Superior temporal gyrus (tissue), 1 donor: ENCODE measurements around the gene MRM1.
"Not testable (repeated sequence)": the region's sequence is repeated elsewhere in the genome, so short reads cannot be mapped to it uniquely, and the experiment has no call there.

Experiments
- DNase-seq: peaks from one replicate; pipeline ENCODE4 v3.0.0-alpha.2; 2016; ENCODE audit errors: extremely low spot score

The MRM1 gene

DNA sequence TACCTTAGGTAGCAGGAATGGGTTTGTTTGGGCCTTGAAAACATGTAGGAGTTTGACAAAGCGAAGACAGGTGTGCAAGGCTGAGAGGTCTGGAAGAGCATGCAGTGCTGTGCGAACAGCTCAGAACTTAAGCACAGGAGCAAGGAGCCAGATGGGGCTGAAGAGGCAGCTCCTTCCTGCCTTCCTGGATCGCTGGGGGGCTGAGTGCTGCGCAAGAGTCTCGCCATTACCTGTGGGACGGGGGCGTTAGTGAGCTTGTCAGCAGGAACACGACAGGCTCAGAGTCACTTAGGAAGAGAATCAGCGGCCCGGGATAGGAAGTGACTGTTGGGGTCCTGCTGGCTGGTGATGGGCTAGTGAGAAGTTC lies 464 bp upstream of the MRM1 start:
- DNase-seq, result no peak

- no peak for DNase-seq
Measured at GRCh38 chr17:36602030-36602748, 806 bp downstream of the MRM1 start.

DNA sequence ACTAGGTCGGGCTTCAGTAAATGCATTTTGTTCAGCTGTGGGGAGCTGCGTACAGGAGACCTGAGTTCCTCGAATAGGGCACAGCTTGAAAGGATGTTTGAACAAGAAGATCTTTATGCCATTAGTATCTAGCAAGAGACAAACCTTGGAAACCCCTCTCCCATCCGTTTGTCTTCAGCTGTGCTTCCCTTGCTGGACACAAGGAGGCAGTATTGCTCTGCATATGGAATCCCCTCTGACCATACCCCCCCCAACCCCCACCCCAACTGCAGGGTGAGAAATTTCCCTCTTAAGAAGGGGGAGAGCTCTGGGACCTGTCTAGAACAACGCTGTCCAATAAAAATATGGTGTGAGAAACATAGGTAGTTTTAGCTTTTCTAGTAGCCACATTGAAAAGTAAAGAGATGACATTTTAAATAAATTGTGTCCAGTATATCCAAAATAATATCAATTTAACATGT lies 1.6 kb downstream of the MRM1 start:
- DNase-seq, result peak; percentile 73

GRCh38 chr17:36605028-36605427 lies 3.6 kb downstream of the MRM1 start:
- not testable (repeated sequence) for DNase-seq

DNA sequence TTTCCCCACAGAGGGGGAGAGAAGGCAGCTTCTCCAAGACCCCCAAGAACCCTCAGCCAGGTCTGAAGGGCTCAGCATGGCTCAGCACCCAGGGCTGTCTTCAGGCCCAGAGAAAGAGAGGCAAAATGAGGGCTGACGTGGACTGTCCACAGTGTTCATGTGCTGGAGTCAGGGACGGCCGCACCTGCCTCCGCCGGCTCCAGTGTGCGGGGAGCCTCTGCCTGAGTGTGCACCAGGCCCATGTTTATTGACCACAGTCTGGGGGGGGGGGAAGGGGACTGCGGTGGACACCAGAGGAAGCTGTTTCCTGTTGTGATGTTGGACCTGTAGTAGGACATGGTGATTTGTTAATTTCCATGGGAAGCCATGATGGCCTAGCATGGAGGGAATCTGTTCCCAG lies 6.9 kb downstream of the MRM1 start:
- no peak for DNase-seq

- peak; percentile 74 for DNase-seq
Measured at GRCh38 chr17:36608794-36609497, 7.6 kb downstream of the MRM1 start.

GRCh38 chr17:36609498-36609862 lies 8.1 kb downstream of the MRM1 start:
- no peak for DNase-seq

- DNase-seq, result no peak
Measured at GRCh38 chr17:36610474-36610873, 9.1 kb downstream of the MRM1 start.

DNA sequence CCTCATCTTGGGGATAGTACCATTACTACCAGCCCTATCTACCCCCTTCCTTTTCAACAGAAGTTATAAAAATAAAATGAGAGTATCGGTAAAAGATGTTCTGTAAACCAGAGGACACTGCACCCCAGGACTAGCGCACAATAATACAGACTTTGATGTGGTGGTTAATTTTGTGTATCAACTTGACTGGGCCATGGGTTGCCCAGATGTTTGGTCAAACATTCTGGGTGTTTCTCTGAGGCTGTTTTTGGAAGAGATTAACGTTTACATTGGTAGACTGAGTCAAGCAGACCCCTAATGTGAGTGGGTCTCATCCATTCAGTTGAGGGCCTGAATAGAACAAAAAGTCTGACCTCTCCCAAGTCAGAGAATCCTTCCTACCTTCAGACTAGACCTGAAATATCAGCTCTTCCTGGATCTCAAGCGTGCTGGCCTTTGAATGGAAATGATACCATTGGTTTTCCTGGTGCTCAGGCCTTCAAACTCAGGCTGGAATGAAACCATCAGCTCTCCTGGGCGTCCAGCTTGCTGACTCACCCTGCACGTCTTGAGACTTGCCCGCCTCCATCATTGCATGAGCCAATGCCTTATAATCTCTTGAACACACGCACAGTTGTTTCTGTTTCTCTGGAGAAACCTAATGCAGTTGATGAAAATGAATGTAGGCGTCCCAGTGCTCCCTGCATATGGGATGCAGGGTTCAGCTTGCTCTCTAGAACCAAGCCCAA lies 10.1 kb downstream of the MRM1 start:
- no peak for DNase-seq

DNA sequence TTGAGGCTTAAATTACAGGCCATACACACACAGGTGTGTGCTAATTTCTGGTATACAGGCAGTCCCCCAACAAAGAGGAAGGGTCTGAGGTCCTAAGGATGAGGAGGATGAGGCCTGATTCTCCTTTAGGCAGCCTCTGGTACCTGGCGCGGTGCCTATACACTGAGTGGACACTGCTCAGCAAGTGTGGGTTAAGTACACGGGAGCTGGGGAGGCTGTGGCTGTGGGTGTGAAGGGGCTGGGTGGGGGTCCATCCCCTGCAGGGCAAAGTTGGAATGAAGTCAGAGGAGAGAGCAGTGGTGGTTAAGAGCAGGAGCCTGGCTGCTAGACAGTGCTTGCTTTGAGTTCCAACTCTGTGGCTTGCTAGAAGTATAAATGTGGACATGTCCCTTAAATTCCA lies 10.9 kb downstream of the MRM1 start:
- DNase-seq, result no peak

- DNase-seq, result no peak
Measured at GRCh38 chr17:36613155-36613554, 11.8 kb downstream of the MRM1 start.

GRCh38 chr17:36614081-36614480 lies 12.7 kb downstream of the MRM1 start:
- no peak for DNase-seq

DNA sequence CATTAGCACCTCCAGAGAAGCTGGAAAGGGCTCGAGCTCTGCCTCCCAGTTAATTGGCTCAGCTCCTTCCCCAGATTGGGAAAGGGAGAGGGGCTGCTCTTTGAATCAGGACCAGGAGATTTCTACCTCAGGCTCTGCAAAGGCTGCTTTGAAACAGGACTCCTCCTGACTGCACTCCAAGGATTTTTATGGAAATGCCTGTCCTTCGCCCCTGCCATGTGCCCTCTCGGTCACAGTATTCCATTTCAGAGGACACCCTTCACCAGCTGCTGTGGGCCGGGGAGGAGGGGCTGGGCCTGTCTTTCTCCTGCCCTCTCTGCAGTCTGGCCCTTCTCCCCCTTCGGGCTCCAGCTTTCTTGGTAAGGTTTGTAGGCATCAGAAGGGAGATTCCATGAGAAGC lies 13.6 kb downstream of the MRM1 start:
- DNase-seq, result no peak

DNA sequence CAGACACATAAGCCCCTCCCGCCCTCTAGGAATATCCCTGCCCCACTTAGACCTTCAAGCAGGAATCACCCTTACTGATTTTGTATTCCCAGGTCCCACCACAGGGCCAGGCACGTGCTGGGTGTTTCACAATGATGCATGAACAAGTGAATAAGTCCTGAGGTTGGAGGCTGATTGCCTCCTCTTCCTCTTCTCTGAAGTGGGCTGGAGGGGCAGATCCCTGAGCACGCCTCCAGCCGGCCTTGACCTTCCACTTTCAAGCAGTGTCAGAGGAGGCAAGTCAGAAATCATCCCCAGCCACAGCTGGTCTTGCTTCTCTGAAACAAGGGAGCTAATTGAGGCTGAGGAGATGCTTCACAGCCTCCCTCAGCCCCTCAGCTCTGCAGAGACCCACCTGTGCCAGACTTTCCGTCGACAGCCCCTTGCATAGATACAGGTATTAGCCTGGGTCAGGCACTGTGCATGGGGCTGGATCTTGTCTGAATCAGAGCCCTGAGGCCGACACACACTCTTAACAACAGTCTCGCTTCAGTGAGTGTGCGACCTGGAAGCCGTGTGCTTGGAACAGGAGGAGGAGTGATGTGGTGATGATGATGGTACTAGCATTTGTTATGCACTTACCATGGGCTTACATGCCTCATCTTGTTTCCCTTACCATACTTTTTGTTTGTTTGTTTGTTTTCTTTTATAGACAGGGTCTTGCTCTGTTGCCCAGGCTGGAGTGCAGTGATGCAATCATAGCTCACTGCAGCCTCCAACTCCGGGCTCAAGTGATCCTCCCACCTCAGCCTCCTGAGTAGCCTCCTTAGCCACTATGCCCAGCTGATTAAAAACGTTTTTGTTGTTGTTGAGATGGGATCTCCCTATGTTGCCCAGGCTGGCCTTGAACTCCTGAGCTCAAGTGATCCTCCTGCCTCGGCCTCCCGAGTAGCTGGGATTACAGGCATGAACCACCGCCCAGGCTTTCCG lies 15.0 kb downstream of the MRM1 start:
- no peak for DNase-seq

GRCh38 chr17:36617773-36618172 lies 16.4 kb downstream of the MRM1 start:
- no peak for DNase-seq

GRCh38 chr17:36623281-36623680 lies 21.9 kb downstream of the MRM1 start:
- DNase-seq, result no peak

DNA sequence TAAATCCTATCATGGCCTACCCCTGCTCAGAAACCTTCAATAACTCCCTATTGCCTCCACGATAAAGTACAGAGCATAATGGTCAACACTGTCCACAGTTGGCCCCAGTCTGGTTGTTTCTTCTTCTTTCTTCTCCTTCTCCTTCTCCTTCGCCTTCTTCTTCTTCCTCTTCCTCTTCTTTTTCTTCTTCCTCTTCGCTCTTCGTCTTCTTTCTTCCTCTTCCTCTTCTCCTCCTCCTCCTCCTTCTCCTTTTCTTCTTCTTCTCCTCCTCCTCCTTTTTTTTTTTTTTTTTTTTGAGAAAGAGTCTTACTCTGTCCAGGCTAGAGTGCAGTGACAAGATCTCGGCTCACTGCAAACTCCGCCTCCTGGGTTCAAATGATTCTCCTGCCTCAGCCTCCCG lies 23.8 kb downstream of the MRM1 start:
- no peak for DNase-seq

GRCh38 chr17:36627101-36627500 lies 25.7 kb downstream of the MRM1 start:
- DNase-seq, result no peak

DNA sequence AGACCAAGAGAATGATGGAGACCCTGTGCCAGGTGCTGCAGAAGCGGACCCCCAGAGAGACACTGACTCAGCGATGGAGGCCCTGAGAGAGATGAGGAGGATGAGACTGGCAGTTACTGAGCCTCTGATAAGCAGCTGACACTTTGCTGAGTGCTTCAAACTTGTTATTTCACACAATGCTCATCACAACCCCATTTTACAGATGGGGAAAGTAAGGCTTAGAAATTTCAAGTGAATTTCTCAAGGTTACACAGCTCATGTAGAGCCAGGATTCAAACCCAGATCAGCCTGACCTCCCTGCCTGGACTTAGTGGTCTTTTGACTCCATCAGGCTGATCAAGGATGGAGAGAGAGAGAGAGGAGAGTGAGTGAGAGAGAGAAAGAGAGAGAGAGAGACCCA lies 27.2 kb downstream of the MRM1 start:
- no peak for DNase-seq

DNA sequence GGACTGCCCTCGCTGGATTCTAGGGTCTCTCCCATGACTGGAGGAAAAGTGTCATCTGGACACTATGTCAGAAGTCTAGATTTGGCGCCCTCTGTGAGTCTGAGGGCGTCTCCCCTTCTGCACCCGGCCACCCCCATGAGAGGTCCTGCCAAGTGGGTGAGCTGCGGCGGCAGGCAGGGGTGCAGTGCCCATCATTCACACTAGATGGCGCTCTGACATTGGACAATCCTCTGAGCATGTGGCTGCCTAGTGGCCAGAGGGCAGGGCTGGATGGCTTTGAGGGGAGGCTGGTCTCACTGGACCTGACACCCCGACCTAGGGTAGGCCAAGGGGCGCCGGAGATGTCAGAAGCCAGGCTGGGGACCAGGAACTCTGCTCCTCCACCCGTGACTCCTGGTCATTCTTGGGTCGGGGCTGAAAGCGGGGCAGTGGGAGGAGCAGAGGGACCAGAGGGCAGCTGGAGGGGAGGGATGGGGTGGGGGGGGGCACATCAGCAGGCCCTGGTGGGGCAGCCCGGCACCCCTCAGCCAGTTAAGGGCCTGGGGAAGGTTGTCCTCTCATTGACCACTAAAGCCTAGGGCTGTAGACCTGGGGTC lies 28.0 kb downstream of the MRM1 start:
- peak; percentile 89 for DNase-seq

DNA sequence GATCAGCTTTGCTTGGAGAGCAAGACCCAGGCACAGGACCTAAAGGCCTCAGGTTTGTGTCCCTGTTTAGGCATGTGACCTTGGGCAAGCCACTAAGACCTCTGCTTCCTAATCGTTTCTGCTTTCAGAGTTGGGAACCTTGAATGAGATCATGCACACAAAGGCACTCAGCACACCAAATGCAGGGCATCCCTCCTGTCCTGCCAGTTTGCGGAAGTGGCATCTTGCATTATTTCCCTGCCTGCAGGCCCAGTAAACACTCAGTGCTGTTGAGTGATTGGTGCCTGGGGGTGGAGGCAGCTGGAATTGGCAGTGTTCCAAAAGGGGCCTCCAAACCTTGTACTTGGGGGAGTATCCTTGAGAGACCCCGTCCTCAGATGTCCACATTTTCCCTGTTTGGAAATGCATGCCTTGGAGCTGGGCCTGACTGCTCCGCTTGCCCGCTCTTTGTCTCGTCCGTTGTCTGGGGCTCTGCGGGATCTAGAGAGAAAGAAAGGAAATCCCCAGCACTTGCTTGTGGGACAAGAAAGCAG lies 28.7 kb downstream of the MRM1 start:
- DNase-seq, result no peak
